DMS153 treated with DMSO at 0.1 percent for 48 hours (cell line): ENCODE measurements around the gene AIRE.

Experiments used
- DNase-seq: peaks from one replicate; lab custom pipeline; 2025; ENCODE audit not compliant: unreplicated experiment; lab: John Stamatoyannopoulos, UW

AIRE gene

DNA sequence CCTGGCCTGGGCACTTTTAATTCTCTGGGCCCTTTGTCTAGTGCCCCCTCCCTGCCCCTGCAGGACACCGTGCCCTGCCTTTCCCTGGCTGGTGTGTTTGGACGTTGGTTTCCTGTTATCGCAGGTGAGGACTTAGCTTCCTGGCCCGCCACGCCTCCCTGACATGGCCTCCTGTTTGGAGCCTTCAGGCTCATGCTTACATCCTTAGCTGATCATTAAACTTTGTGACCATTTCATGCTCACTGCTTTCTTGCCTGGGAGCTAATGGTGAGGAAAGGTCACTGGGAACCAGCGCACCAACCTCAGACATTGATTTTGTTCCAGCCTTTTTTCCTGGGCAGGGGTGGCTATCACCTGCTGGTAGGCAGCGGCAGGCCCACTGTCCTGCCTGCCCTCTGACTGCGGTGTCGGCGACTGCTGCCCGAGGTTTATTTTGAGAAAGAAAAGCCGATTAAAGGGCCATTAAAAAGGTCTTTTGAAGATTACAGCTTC, 17.9 kb downstream of the AIRE start:
- no peak for DNase-seq

DNA sequence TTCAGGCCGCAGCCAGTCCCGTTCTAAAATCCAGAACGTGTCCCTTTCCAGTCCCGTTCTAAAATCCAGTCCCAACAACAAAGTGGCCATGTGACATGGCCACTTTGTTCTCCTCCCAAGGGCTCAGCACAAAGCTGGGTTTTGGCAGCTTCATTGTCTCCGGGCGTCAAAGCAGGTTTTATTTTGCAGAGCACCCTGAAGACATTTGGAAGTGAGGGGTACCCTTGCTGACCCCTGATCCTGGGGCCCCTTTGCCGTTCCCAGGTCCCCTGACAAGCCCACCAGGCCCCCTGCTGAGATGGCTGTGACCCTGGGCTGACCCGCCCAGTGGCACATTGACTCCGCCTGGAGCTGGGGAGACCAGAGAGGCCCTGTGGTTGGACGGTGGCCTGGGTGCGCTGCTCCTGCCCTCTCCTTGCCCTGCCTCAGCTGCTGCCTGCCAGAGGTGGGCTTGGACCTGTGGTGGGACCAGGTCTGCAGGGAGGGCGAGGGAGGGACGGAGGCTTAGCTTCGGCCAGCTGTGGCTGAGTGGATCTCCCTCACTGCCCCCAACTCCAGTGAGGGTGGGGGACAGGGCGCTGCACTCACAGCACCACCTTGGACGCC, 18.4 kb downstream of the AIRE start:
- DNase-seq, result no peak

DNA sequence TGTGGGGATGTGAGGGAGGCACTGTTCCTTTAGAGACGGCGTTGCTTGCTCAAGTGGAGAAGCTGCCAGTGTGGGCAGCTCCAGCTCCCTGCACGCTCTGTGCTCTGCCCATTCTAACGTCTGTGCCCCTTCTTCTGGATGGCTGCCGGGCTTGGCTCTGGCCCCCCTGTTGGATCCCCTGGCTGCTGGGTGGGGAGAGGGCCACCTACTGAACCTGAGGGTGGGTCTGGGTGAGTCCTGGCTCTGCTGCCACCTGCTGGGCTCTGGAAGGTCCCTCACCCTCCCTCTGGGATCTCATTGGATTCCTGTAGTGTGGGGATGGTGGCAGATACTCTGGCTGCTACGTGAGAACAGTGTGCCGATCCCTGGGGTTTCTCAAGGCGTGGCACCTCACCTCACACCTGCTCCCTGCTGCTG, 19.2 kb downstream of the AIRE start:
- DNase-seq, result no peak

- no peak for DNase-seq
These were observed 20.0 kb downstream of the AIRE start for GRCh38 chr21:44305691-44306090.

DNA sequence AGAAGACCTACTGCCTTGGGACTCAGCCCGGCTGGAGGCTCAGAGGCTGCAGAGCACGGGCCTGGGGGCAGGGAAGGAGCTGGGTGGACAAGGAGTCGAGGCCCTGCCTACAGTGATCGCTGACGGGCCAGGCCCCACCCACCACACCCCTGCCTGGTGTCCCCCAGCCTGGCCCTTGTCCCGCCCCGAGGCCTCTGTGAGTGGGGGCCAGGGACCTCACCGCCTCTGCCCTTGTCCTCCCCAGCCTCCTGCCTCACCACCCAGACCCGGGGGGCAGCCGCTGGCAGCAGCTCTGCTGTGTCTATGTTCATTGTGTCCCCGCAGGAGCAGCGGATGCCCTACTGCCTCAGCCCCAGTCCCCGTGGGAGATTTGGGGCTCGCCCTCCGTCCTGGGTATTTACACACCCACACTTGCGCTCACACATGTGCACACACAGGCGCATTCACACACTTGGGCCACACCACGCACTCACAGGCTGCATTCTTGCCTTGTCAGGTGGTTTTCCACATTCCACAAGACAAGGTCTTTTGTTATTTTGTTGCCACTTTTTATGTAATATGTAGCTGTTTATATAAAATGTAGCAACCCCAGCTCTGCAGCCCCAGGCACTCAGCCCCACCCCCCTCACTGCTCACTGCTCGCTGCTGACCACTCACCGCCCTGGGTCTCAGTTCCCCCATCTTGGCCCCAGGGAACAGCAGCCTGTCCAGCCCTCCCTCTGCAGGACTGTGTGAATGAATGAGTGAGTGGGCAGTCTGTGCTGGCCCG, 21.4 kb downstream of the AIRE start:
- no peak for DNase-seq

GRCh38 chr21:44310628-44311507, 25.2 kb downstream of the AIRE start:
- DNase-seq, result no peak

DNA sequence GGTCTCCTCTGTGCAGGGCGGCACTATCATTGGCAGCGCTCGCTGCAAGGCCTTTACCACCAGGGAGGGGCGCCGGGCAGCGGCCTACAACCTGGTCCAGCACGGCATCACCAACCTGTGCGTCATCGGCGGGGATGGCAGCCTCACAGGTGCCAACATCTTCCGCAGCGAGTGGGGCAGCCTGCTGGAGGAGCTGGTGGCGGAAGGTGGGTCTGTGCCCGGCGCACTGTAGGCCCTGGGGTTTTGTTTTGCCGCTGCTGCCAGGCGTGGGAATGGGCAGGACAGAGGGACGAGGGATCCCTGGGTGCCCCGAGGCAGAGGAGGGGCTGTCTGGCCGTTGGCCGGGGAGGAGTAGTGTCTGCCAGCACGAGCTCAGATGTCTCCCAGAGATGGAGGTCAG, 26.4 kb downstream of the AIRE start:
- no peak for DNase-seq

GRCh38 chr21:44312716-44313115, 27.0 kb downstream of the AIRE start:
- no peak for DNase-seq

GRCh38 chr21:44313451-44313850, 27.8 kb downstream of the AIRE start:
- no peak for DNase-seq

DNA sequence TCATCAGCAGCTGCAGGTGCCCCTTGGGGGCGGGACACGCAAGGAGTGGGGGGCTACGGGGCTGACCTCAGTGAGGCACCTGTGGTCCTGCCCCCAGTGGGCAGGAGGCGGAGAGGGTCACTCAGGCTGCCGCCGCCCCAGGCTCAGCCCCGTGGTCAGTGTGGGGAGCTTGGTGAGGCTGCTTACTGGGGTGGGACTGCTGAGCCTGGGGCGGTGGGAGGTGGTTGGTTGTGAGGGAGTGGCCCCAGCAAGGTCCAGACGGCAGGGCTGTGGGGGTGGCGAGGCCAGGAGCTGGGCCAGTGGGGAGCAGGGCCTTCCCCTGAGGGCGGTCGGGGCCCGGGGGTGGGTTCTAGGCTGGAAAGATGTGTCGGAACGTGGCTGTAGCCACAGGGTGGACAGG, 28.5 kb downstream of the AIRE start:
- no peak for DNase-seq

- no peak for DNase-seq
These were observed 28.9 kb downstream of the AIRE start for GRCh38 chr21:44314561-44314960.

- DNase-seq, result no peak
These were observed 30.1 kb downstream of the AIRE start for GRCh38 chr21:44315691-44316203.

- DNase-seq, result no peak
These were observed 30.7 kb downstream of the AIRE start for GRCh38 chr21:44316277-44316900.

DNA sequence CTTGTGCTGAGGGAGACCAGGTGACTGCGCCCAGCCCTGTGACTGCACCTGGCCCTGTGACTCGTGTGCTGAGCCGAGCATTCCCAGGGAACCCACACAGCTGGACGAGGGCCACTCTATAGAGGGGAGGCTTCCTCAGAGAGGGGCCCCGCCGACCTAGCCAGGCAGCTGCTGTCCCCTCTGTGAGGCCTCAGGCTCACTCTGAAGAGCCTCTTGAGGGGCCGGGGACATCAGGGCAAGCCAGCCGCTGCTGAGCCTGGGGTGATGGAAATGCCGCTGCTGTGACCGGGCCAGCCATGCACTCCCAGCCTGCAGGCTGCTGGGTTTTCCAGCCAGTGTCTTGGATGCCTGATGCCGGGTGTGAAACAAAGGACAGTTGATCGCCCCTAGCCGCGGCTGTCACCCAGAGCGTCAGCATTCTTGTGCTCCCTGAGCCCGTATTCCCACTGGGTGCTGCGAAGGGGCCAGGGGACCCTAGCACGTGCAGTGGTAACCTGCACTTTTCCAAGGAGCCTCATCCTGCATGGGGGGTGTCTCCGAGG, 31.6 kb downstream of the AIRE start:
- DNase-seq, result no peak

- no peak for DNase-seq
These were observed 32.2 kb downstream of the AIRE start for GRCh38 chr21:44317871-44318270.

- DNase-seq, result no peak
These were observed 33.0 kb downstream of the AIRE start for GRCh38 chr21:44318489-44319285.

GRCh38 chr21:44319407-44320065, 33.9 kb downstream of the AIRE start:
- DNase-seq, result no peak

DNA sequence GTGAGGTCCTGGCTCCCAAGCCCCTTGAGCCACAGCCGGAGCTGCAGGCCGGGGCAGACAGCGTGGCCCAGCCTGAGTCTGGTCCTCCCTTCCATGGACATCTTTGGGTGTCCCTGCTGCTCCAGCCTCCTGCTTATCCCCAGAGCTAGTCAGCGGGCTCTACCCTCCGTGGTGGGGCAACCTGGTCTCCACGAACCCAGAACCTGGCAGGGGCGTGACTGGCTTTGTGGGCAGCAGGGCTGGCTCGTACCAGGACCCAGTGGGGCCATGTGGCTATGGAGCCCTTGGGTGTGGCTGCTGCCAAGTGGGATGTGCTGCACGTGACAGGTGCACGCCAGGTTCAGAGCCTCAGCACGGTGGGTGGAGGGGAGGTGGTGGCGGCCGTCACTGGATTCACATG, 35.2 kb downstream of the AIRE start:
- no peak for DNase-seq

DNA sequence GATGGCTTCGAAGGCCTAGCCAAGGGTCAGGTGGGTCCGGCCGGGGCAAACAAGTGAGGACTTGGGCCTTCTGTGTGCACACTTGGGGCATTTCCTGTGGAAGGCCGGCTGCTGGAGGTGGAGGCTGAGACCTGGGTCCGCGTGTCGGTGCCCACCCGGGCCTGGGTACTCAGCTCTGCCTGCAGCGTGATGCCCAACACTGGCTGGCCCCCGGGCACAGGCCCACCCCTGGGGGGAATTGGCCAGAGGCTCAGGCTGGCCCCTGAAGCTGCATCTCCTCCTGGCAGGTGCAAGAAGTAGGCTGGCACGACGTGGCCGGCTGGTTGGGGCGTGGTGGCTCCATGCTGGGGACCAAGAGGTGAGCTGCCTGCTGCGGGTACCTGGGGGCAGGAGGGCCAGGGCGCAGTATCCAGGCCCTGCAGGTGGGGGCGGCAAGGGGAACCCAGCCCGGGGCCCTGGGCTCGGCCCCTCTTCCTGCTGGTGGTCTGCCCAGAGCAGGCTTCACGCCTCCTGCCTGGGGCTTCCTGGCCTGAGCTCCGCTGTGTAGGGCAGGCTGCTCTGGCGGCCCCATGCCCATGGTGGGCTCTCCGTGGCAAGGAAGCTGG, 36.3 kb downstream of the AIRE start:
- no peak for DNase-seq
